ENCODE data around the gene HACD1.

DNA sequence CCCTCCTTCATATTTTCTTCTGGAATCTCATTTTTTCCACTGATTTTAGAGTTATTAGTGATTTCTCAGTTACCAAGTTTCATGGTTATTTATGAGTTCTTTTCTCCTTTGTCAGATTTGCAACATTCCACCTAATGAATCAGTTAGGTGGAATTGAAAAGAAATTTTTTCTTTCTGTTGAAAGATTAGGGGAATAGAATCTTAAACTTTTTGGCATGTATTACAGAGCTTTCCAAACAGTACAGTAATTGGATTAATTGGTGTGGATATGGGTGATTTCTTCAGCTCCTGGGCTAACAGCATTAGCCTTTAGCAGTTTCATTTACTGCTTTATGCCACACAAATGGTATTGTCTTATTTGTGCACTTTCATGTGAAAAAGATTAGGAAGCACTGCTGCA is 43.7 kb upstream of the HACD1 start:
- TF ChIP-seq, protein P1, sequence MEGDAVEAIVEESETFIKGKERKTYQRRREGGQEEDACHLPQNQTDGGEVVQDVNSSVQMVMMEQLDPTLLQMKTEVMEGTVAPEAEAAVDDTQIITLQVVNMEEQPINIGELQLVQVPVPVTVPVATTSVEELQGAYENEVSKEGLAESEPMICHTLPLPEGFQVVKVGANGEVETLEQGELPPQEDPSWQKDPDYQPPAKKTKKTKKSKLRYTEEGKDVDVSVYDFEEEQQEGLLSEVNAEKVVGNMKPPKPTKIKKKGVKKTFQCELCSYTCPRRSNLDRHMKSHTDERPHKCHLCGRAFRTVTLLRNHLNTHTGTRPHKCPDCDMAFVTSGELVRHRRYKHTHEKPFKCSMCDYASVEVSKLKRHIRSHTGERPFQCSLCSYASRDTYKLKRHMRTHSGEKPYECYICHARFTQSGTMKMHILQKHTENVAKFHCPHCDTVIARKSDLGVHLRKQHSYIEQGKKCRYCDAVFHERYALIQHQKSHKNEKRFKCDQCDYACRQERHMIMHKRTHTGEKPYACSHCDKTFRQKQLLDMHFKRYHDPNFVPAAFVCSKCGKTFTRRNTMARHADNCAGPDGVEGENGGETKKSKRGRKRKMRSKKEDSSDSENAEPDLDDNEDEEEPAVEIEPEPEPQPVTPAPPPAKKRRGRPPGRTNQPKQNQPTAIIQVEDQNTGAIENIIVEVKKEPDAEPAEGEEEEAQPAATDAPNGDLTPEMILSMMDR (conservative IDR thresholded peaks at IDR 0.05): no peak
- TF ChIP-seq EZH2 (IDR thresholded peaks at IDR 0.05; ENCODE audit: low read depth): no peak
